WI38 (cell line): Measurements from ENCODE around the gene TMEM94.
"Not testable (repeated sequence)": the region's sequence is repeated elsewhere in the genome, so short reads cannot be mapped to it uniquely, and the experiment has no call there.

ENCODE experiments used
- H3K4me3 ChIP-seq: 2 replicates; pipeline ENCODE4 v1.5.1; 2011; ENCODE audit warnings: low read depth, mild to moderate bottlenecking, control low read depth, low read length
- CTCF ChIP-seq: IDR thresholded peaks from 2 replicates; pipeline ENCODE4 v1.5.1; 2012; ENCODE audit warnings: low read depth, mild to moderate bottlenecking, control low read depth, low read length

TMEM94 gene

GRCh38 chr17:75416006-75416405 is 40.4 kb upstream of the TMEM94 start:
- no peak for TF ChIP-seq CTCF
- no peak overlapping the region for H3K4me3 ChIP-seq

- no peak overlapping the region for H3K4me3 ChIP-seq
- no peak for TF ChIP-seq CTCF
Observed at GRCh38 chr17:75417054-75417580, 39.3 kb upstream of the TMEM94 start.

- H3K4me3 ChIP-seq = no peak overlapping the region
- TF ChIP-seq CTCF = no peak
Observed at GRCh38 chr17:75418531-75418930, 37.9 kb upstream of the TMEM94 start.

- no peak overlapping the region for H3K4me3 ChIP-seq
- no peak for TF ChIP-seq CTCF
Observed at GRCh38 chr17:75428543-75429469, 27.6 kb upstream of the TMEM94 start.

GRCh38 chr17:75430159-75430974 is 26.1 kb upstream of the TMEM94 start:
- no peak for TF ChIP-seq CTCF
- no peak overlapping the region for H3K4me3 ChIP-seq

- H3K4me3 ChIP-seq = no peak overlapping the region
- no peak for TF ChIP-seq CTCF
Observed at GRCh38 chr17:75433218-75433783, 23.1 kb upstream of the TMEM94 start.

- not testable (repeated sequence) for H3K4me3 ChIP-seq
Observed at GRCh38 chr17:75434433-75434832, 22.0 kb upstream of the TMEM94 start.

- not testable (repeated sequence) for H3K4me3 ChIP-seq
Observed at GRCh38 chr17:75437404-75437803, 19.0 kb upstream of the TMEM94 start.
